NCI-H2227 (cell line): ENCODE measurements around the gene SYK.

Source experiments
- DNase-seq: peaks from one replicate; lab custom pipeline; 2025; ENCODE audit not compliant: unreplicated experiment; lab: John Stamatoyannopoulos, UW

The SYK gene

GRCh38 chr9:90846770-90847419, 45.3 kb downstream of the SYK start:
- no peak for DNase-seq

GRCh38 chr9:90847971-90848370, 46.4 kb downstream of the SYK start:
- DNase-seq: no peak

GRCh38 chr9:90848866-90849265, 47.2 kb downstream of the SYK start:
- no peak for DNase-seq

- no peak for DNase-seq
Measured at GRCh38 chr9:90851444-90851843, 49.8 kb downstream of the SYK start.

GRCh38 chr9:90853945-90854344, 52.3 kb downstream of the SYK start:
- DNase-seq: no peak

GRCh38 chr9:90854637-90855175, 53.1 kb downstream of the SYK start:
- no peak for DNase-seq

- no peak for DNase-seq
Measured at GRCh38 chr9:90855208-90855902, 53.7 kb downstream of the SYK start.

GRCh38 chr9:90857091-90857490, 55.5 kb downstream of the SYK start:
- DNase-seq: no peak

- no peak for DNase-seq
Measured at GRCh38 chr9:90857855-90858254, 56.2 kb downstream of the SYK start.

- no peak for DNase-seq
Measured at GRCh38 chr9:90858457-90858901, 56.9 kb downstream of the SYK start.

GRCh38 chr9:90860382-90860781, 58.8 kb downstream of the SYK start:
- no peak for DNase-seq

- DNase-seq: no peak
Measured at GRCh38 chr9:90860826-90861225, 59.2 kb downstream of the SYK start.

GRCh38 chr9:90861380-90861779, 59.8 kb downstream of the SYK start:
- no peak for DNase-seq

GRCh38 chr9:90861826-90862740, 60.5 kb downstream of the SYK start:
- DNase-seq: no peak

- DNase-seq: no peak
Measured at GRCh38 chr9:90864779-90865178, 63.2 kb downstream of the SYK start.

GRCh38 chr9:90867101-90867500, 65.5 kb downstream of the SYK start:
- DNase-seq: no peak

GRCh38 chr9:90868555-90868954, 66.9 kb downstream of the SYK start:
- DNase-seq: no peak

- DNase-seq: no peak
Measured at GRCh38 chr9:90869361-90869760, 67.7 kb downstream of the SYK start.

GRCh38 chr9:90870621-90871326, 69.2 kb downstream of the SYK start:
- DNase-seq: peak; percentile 85

GRCh38 chr9:90871327-90871935, 69.8 kb downstream of the SYK start:
- DNase-seq: no peak
